Gastrocnemius medialis (tissue), 4 donors: ENCODE measurements around the gene ADAMTS14. TPM values are rescaled to one million over a fixed set of nuclear protein-coding genes. Genes with fewer than 3 reads are reported as not detected.

Source experiments
- ATAC-seq, 2 donors: fragments of 150-250 bp; one replicate each; pipeline ENCODE4 v1.9.1; 2016
- DNase-seq, 2 donors: peaks; one replicate each; pipeline ENCODE4 v3.0.0-alpha.2; 2019
- H3K27ac ChIP-seq, 4 donors: fragments of 200-600 bp; sonication (generic); 1 replicate in 1 of 4; 2 replicates in 3 of 4; pipeline ENCODE4 v1.5.1; 2016 to 2018; ENCODE audit warnings: mild to moderate bottlenecking in 2 of 4, moderate library complexity in 1 of 4
- H3K27me3 ChIP-seq, 3 donors: fragments of 200-600 bp; sonication (generic) in 2 of 3; 1 replicate in 1 of 3; 2 replicates in 2 of 3; pipeline versions ENCODE4 v1.5.1 to v1.6.0; 2016 to 2019; ENCODE audit warnings: mild to moderate bottlenecking in 1 of 3, moderate library complexity in 1 of 3
- H3K36me3 ChIP-seq, 2 donors: fragments of 200-600 bp; sonication (generic) in 1 of 2; one replicate each; pipeline ENCODE4 v1.5.1; 2017 to 2018
- H3K4me1 ChIP-seq, 2 donors: fragments of 200-600 bp; sonication (generic) in 1 of 2; one replicate each; pipeline ENCODE4 v1.5.1; 2016 to 2017; ENCODE audit warnings: mild to moderate bottlenecking in 2 of 2
- H3K4me3 ChIP-seq, 4 donors: fragments of 200-600 bp; sonication (generic) in 3 of 4; 1 replicate in 1 of 4; 2 replicates in 3 of 4; pipeline ENCODE4 v1.5.1; 2016 to 2019; ENCODE audit warnings: mild to moderate bottlenecking in 2 of 4
- H3K9me3 ChIP-seq, 3 donors: fragments of 200-600 bp; sonication (generic) in 2 of 3; 1 replicate in 1 of 3; 2 replicates in 2 of 3; pipeline ENCODE4 v1.5.1; 2016 to 2019
- CTCF ChIP-seq, 5 experiments: fragments of 450-650 bp in 3 of 5; fragments of 200-600 bp in 2 of 5; sonication (generic) in 2 of 5; IDR thresholded peaks in 4 of 5; conservative IDR thresholded peaks in 1 of 5; 1 replicate in 4 of 5; 2 replicates in 1 of 5; pipeline ENCODE4 v1.5.1; 2016 to 2019; ENCODE audit warnings: antibody characterized with exemption in 5 of 5, mild to moderate bottlenecking in 3 of 5, moderate library complexity in 3 of 5
- POLR2A ChIP-seq, 2 donors: fragments of 450-650 bp; IDR thresholded peaks; one replicate each; pipeline ENCODE4 v1.6.1; 2017; ENCODE audit warnings: antibody characterized with exemption in 2 of 2, mild to moderate bottlenecking in 2 of 2, moderate library complexity in 2 of 2
- in situ Hi-C, 4 donors: fragments of 200-750 bp; cut with MboI; loops; one replicate each; pipeline versions ENCODE4 v1.15.0 to v1.8.0; 2017; ENCODE audit warnings: low sequenced_read_pairs in 4 of 4
- intact Hi-C: fragments of 100-400 bp; cut with DNase I; formaldehyde crosslinking; loops from one replicate; pipeline ENCODE4 v1.15.1; 2023; ENCODE audit warnings: low total_unique reads
- total RNA-seq, 4 donors: library from RNA; depleted of rRNA; stranded (reverse); fragments of >200 nt; gene quantifications; one replicate each; pipeline versions ENCODE4 v1.1.0 to v1.2.3, GENCODE V29; 2016

Gene ADAMTS14
- total RNA-seq, 4 donors from 2014 or later: 0.10 TPM; not detected in 3

GRCh38 chr10:70647086-70647485 is 25.2 kb upstream of the ADAMTS14 start:
- intact Hi-C loops: no loop called here
- DNase-seq: no peak
- Histone ChIP-seq H3K9me3 (no peaks in the 10 kb centered on the region), H3K4me1 (no peaks in the 10 kb centered on the region), H3K4me3 (no peak overlapping the region), H3K27me3 (no peaks in the 10 kb centered on the region), H3K27ac (no peak overlapping the region), H3K36me3 (no peaks in the 10 kb centered on the region)
- TF ChIP-seq POLR2A (IDR thresholded peaks at IDR 0.05) (no peak), CTCF (IDR thresholded peaks at IDR 0.05 in 4 of 5, conservative IDR thresholded peaks at IDR 0.05 in 1 of 5) (no peak)
- in situ Hi-C loops: no loop called here
- ATAC-seq: no peak

GRCh38 chr10:70648427-70648826 is 23.9 kb upstream of the ADAMTS14 start:
- Histone ChIP-seq H3K36me3 (no peaks in the 10 kb centered on the region), H3K27ac (no peak overlapping the region), H3K27me3 (no peaks in the 10 kb centered on the region), H3K4me3 (no peak overlapping the region), H3K4me1 (no peaks in the 10 kb centered on the region), H3K9me3 (no peaks in the 10 kb centered on the region)
- ATAC-seq (no peak), DNase-seq (no peak)
- in situ Hi-C loops: no loop called here
- intact Hi-C loops: no loop called here
- TF ChIP-seq CTCF (IDR thresholded peaks at IDR 0.05 in 4 of 5, conservative IDR thresholded peaks at IDR 0.05 in 1 of 5): no peak
- no peak for TF ChIP-seq POLR2A (IDR thresholded peaks at IDR 0.05)

GRCh38 chr10:70649526-70649925 is 22.8 kb upstream of the ADAMTS14 start:
- H3K4me1 ChIP-seq: no peaks in the 10 kb centered on the region
- no peaks in the 10 kb centered on the region for H3K27me3 ChIP-seq
- in situ Hi-C loops (no loop called here), intact Hi-C loops (no loop called here)
- no peaks in the 10 kb centered on the region for H3K9me3 ChIP-seq
- H3K4me3 ChIP-seq: no peak overlapping the region
- H3K36me3 ChIP-seq: no peaks in the 10 kb centered on the region
- no peak for DNase-seq
- no peak for ATAC-seq
- TF ChIP-seq POLR2A (IDR thresholded peaks at IDR 0.05) (no peak), CTCF (IDR thresholded peaks at IDR 0.05 in 4 of 5, conservative IDR thresholded peaks at IDR 0.05 in 1 of 5) (no peak)
- no peak overlapping the region for H3K27ac ChIP-seq

GRCh38 chr10:70650104-70650503 is 22.2 kb upstream of the ADAMTS14 start:
- TF ChIP-seq POLR2A (IDR thresholded peaks at IDR 0.05) (no peak), CTCF (IDR thresholded peaks at IDR 0.05 in 4 of 5, conservative IDR thresholded peaks at IDR 0.05 in 1 of 5) (no peak)
- ATAC-seq: no peak
- intact Hi-C loops: no loop called here
- Histone ChIP-seq H3K4me1 (no peaks in the 10 kb centered on the region), H3K27me3 (no peaks in the 10 kb centered on the region), H3K4me3 (no peak overlapping the region), H3K36me3 (no peaks in the 10 kb centered on the region), H3K9me3 (no peaks in the 10 kb centered on the region), H3K27ac (no peak overlapping the region)
- in situ Hi-C loops: no loop called here
- no peak for DNase-seq

- Histone ChIP-seq H3K27me3 (no peaks in the 10 kb centered on the region), H3K9me3 (no peaks in the 10 kb centered on the region), H3K4me1 (no peaks in the 10 kb centered on the region), H3K4me3 (no peak overlapping the region), H3K36me3 (no peaks in the 10 kb centered on the region), H3K27ac (no peak overlapping the region)
- ATAC-seq: no peak
- in situ Hi-C loops: no loop called here
- DNase-seq: no peak
- TF ChIP-seq CTCF (IDR thresholded peaks at IDR 0.05 in 4 of 5, conservative IDR thresholded peaks at IDR 0.05 in 1 of 5) (no peak), POLR2A (IDR thresholded peaks at IDR 0.05) (no peak)
- intact Hi-C loops: no loop called here
Measured at GRCh38 chr10:70650718-70651117, 21.6 kb upstream of the ADAMTS14 start.
